OCI-LY1 (cell line): ENCODE measurements around the gene SPPL3.

Experiments used
- H2AFZ ChIP-seq: fragments of 200-600 bp; sonication (generic), shearing (Covaris generic); 2 replicates; pipeline ENCODE4 v1.6.0; 2014; ENCODE audit warnings: antibody characterized with exemption, mild to moderate bottlenecking, low read length
- H3F3A ChIP-seq: fragments of 200-600 bp; sonication (generic), shearing (Covaris generic); 2 replicates; pipeline ENCODE4 v1.6.0; 2014; ENCODE audit warnings: mild to moderate bottlenecking, antibody characterized with exemption, low read length, moderate library complexity; ENCODE audit not compliant: insufficient read depth
- H3K27ac ChIP-seq: fragments of 200-600 bp; sonication (generic); 2 replicates; pipeline ENCODE4 v1.5.1; 2014; ENCODE audit warnings: low read length, mixed run types, mild to moderate bottlenecking, low read depth; ENCODE audit not compliant: poor library complexity, severe bottlenecking
- H3K27me3 ChIP-seq: fragments of 200-600 bp; sonication (generic); 2 replicates; pipeline ENCODE4 v1.6.0; 2014; ENCODE audit warnings: antibody characterized with exemption, mild to moderate bottlenecking, low read length, moderate library complexity; ENCODE audit not compliant: insufficient read depth
- H3K36me3 ChIP-seq: fragments of 200-600 bp; sonication (generic); 2 replicates; pipeline ENCODE4 v1.6.1; 2014; ENCODE audit warnings: mild to moderate bottlenecking, antibody characterized with exemption, low read length, moderate library complexity, mixed read lengths; ENCODE audit not compliant: insufficient read depth
- H3K4me1 ChIP-seq: fragments of 200-600 bp; sonication (generic); 2 replicates; pipeline ENCODE4 v1.5.1; 2014; ENCODE audit warnings: mild to moderate bottlenecking, low read length, moderate library complexity; ENCODE audit not compliant: insufficient read depth, severe bottlenecking
- H3K4me2 ChIP-seq: fragments of 200-600 bp; sonication (generic), shearing (Covaris generic); 2 replicates; pipeline ENCODE4 v1.6.1; 2014; ENCODE audit warnings: low read length
- H3K4me3 ChIP-seq: fragments of 200-600 bp; sonication (generic); 2 replicates; pipeline ENCODE4 v1.5.1; 2014; ENCODE audit warnings: low read length, low read depth, mild to moderate bottlenecking, mixed read lengths; ENCODE audit not compliant: poor library complexity, severe bottlenecking
- H3K79me2 ChIP-seq: fragments of 200-600 bp; shearing (Covaris generic); 2 replicates; pipeline ENCODE4 v1.6.1; 2016; ENCODE audit warnings: mixed run types, low read length, mixed read lengths; ENCODE audit not compliant: insufficient read depth
- H3K9ac ChIP-seq: fragments of 200-600 bp; sonication (generic), shearing (Covaris generic); 2 replicates; pipeline ENCODE4 v1.6.1; 2014; ENCODE audit warnings: mild to moderate bottlenecking, low read length, mixed read lengths
- H3K9me2 ChIP-seq: fragments of 200-600 bp; sonication (generic), shearing (Covaris generic); 2 replicates; pipeline ENCODE4 v1.6.1; 2014; ENCODE audit warnings: low read depth, mild to moderate bottlenecking, low read length, mixed read lengths
- H3K9me3 ChIP-seq: fragments of 200-600 bp; shearing (Covaris generic); 2 replicates; pipeline ENCODE4 v1.6.1; 2014; ENCODE audit warnings: low read length, mixed read lengths
- H4K20me1 ChIP-seq: fragments of 200-600 bp; sonication (generic), shearing (Covaris generic); 2 replicates; pipeline ENCODE4 v1.6.0; 2016; ENCODE audit warnings: mild to moderate bottlenecking, low read length; ENCODE audit not compliant: insufficient read depth
- EZH2 ChIP-seq: fragments of 200-600 bp; sonication (generic), shearing (Covaris generic); IDR thresholded peaks from 2 replicates; pipeline ENCODE4 v1.8.0; 2017; ENCODE audit warnings: borderline replicate concordance, mixed run types, mild to moderate bottlenecking, antibody characterized with exemption, low read length, moderate library complexity, mixed read lengths
- TF ChIP-seq, protein P1 (sequence below): fragments of 200-600 bp; sonication (generic), shearing (Covaris generic); IDR thresholded peaks from 2 replicates; pipeline ENCODE4 v1.5.1; 2017; ENCODE audit warnings: mild to moderate bottlenecking, antibody characterized with exemption, low read length, moderate library complexity, mixed read lengths

The SPPL3 gene

DNA sequence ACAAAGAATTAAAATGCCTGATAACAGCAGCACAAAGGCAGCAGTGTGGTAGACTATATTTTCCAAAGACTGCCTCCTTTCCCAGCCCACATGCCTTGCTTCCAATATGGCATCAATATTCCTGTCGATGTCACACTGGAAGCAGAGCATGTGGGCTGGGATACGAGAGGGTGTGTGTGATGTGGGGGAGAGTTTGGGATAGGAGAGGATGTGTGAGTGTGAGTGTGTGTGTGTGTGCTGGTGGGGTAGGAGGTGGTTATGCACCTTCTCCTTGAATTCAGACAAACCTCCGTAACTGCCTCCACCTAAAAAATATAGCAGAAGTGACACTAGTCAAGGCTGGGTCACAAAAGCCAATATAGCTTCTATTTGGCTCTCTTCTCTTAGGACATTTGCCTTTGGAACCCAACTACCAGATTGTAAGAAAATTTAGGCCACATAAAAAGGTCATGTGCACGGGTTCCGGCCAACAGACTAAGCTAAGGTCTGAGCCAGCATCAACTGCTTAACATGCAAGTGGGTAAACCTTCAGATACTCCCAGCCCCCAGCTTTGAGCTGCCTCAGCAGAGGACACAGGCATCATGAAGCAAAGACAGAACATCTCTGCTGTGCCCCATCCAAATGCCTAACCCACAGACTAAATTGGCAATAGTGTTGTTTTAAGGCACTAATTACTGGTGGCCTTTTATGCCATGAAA lies 29.5 kb downstream of the SPPL3 start:
- no peaks in the 10 kb centered on the region for H4K20me1 ChIP-seq
- no peak overlapping the region for H3K9ac ChIP-seq
- no peaks in the 10 kb centered on the region for H3K9me2 ChIP-seq
- no peaks in the 10 kb centered on the region for H3K9me3 ChIP-seq
- H3K79me2 ChIP-seq, result peaks cover 60% of the 10 kb centered on the region
- H3K27ac ChIP-seq, result no peak overlapping the region
- H3K4me3 ChIP-seq, result no peak overlapping the region
- peaks cover 21% of the 10 kb centered on the region for H3K4me1 ChIP-seq
- no peaks in the 10 kb centered on the region for H3F3A ChIP-seq
- H3K4me2 ChIP-seq, result no peak overlapping the region
- H3K27me3 ChIP-seq, result no peaks in the 10 kb centered on the region
- H3K36me3 ChIP-seq, result 0 out of 2 replicates have a peak, but pooled peaks cover 5% of the 10 kb centered on the region
- H2AFZ ChIP-seq, result no peak overlapping the region
- TF ChIP-seq, protein P1, sequence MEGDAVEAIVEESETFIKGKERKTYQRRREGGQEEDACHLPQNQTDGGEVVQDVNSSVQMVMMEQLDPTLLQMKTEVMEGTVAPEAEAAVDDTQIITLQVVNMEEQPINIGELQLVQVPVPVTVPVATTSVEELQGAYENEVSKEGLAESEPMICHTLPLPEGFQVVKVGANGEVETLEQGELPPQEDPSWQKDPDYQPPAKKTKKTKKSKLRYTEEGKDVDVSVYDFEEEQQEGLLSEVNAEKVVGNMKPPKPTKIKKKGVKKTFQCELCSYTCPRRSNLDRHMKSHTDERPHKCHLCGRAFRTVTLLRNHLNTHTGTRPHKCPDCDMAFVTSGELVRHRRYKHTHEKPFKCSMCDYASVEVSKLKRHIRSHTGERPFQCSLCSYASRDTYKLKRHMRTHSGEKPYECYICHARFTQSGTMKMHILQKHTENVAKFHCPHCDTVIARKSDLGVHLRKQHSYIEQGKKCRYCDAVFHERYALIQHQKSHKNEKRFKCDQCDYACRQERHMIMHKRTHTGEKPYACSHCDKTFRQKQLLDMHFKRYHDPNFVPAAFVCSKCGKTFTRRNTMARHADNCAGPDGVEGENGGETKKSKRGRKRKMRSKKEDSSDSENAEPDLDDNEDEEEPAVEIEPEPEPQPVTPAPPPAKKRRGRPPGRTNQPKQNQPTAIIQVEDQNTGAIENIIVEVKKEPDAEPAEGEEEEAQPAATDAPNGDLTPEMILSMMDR, result no peak
- no peak for TF ChIP-seq EZH2

DNA sequence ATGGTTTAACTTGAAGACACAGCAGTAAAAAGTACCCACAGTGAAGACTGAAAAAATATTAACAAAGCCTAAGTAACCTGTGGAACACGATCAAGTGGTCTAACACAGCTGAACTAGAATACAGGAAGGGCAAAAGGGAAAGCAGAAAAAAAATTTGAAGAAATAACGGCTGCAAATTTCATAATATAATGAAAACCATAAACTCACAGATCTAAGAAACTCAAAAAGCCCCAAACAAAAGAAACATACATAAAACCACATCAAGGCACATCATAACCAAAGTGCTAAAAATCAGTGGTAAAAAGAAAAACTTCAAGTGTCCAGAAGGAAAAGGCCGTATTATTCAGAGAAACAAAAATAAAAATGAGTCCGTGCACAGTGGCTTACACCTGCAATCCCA lies 30.9 kb downstream of the SPPL3 start:
- Histone ChIP-seq H3K9me3 (no peaks in the 10 kb centered on the region), H3K4me3 (no peak overlapping the region), H3F3A (no peaks in the 10 kb centered on the region), H3K79me2 (peaks cover 63% of the 10 kb centered on the region), H3K4me2 (no peak overlapping the region), H3K9me2 (no peaks in the 10 kb centered on the region), H2AFZ (no peak overlapping the region), H3K27ac (no peak overlapping the region), H3K9ac (no peak overlapping the region), H3K4me1 (peaks cover 21% of the 10 kb centered on the region), H4K20me1 (no peaks in the 10 kb centered on the region), H3K27me3 (no peaks in the 10 kb centered on the region), H3K36me3 (0 out of 2 replicates have a peak, but pooled peaks cover under 1% of the 10 kb centered on the region)
- TF ChIP-seq EZH2, result no peak
- TF ChIP-seq, protein P1, result no peak

DNA sequence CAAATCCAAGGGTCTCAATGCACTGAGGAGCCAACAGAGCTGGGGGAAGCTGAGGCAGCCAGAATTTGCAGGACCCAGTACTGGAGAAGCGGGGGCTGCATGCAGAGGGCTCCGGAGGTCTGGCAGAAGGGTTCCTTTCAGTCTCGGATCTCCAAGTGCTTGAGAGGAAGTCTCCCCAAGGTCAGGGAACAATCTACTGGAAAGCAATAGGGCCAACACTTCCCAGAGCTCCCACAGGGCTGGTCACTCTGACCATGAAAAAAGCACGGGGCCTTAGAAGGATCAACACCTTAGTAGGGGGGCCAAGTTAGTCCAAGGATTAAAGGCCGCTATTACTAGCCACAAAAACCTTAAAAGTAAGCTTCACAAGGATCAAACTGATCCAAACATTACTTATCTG lies 31.7 kb downstream of the SPPL3 start:
- no peak overlapping the region for H3K4me2 ChIP-seq
- no peak overlapping the region for H2AFZ ChIP-seq
- H3K27me3 ChIP-seq, result no peaks in the 10 kb centered on the region
- no peaks in the 10 kb centered on the region for H3F3A ChIP-seq
- no peaks in the 10 kb centered on the region for H3K9me3 ChIP-seq
- H3K9ac ChIP-seq, result no peak overlapping the region
- peaks cover 56% of the 10 kb centered on the region for H3K79me2 ChIP-seq
- no peaks in the 10 kb centered on the region for H4K20me1 ChIP-seq
- TF ChIP-seq, protein P1, result no peak
- no peak for TF ChIP-seq EZH2
- no peaks in the 10 kb centered on the region for H3K36me3 ChIP-seq
- no peak overlapping the region for H3K4me3 ChIP-seq
- peaks cover 21% of the 10 kb centered on the region for H3K4me1 ChIP-seq
- H3K9me2 ChIP-seq, result no peaks in the 10 kb centered on the region
- no peak overlapping the region for H3K27ac ChIP-seq
